Measurements from ENCODE around the gene DMBT1. TPM values are rescaled to one million over a fixed set of nuclear protein-coding genes. Genes with fewer than 3 reads are reported as not detected.

The DMBT1 gene
- total RNA-seq (2014; rRNA removed; shearing (Covaris generic)) = 0.10 TPM in 1 of 2 replicates, not detected in the other

- DNase-seq (ENCODE audit: low spot score) = no peak
Measured at GRCh38 chr10:122560279-122560804, at the start of gene DMBT1. DMBT1 (plus strand) TSS chr10:122560754; CDS start chr10:122560771, 17 bp downstream.

GRCh38 chr10:122513053-122513452, 47.5 kb upstream of the DMBT1 start:
- DNase-seq (ENCODE audit: low spot score) = no peak

- DNase-seq (ENCODE audit: low spot score) = no peak
Measured at GRCh38 chr10:122514045-122514840, 46.3 kb upstream of the DMBT1 start.

- no peak for DNase-seq (ENCODE audit: low spot score)
Measured at GRCh38 chr10:122515022-122515424, 45.5 kb upstream of the DMBT1 start.

- no peak for DNase-seq (ENCODE audit: low spot score)
Measured at GRCh38 chr10:122515588-122516231, 44.8 kb upstream of the DMBT1 start.

- no peak for DNase-seq (ENCODE audit: low spot score)
Measured at GRCh38 chr10:122516734-122517133, 43.8 kb upstream of the DMBT1 start.

- no peak for DNase-seq (ENCODE audit: low spot score)
Measured at GRCh38 chr10:122519144-122519543, 41.4 kb upstream of the DMBT1 start.

GRCh38 chr10:122519873-122520272, 40.7 kb upstream of the DMBT1 start:
- DNase-seq (ENCODE audit: low spot score) = no peak

GRCh38 chr10:122521011-122521410, 39.5 kb upstream of the DMBT1 start:
- DNase-seq (ENCODE audit: low spot score) = no peak

- DNase-seq (ENCODE audit: low spot score) = no peak
Measured at GRCh38 chr10:122524811-122525210, 35.7 kb upstream of the DMBT1 start.

GRCh38 chr10:122525788-122526187, 34.8 kb upstream of the DMBT1 start:
- no peak for DNase-seq (ENCODE audit: low spot score)

GRCh38 chr10:122526892-122527291, 33.7 kb upstream of the DMBT1 start:
- DNase-seq (ENCODE audit: low spot score) = no peak

GRCh38 chr10:122530177-122530576, 30.4 kb upstream of the DMBT1 start:
- DNase-seq (ENCODE audit: low spot score) = no peak

GRCh38 chr10:122531261-122531660, 29.3 kb upstream of the DMBT1 start:
- DNase-seq (ENCODE audit: low spot score) = no peak

GRCh38 chr10:122531939-122532338, 28.6 kb upstream of the DMBT1 start:
- no peak for DNase-seq (ENCODE audit: low spot score)

GRCh38 chr10:122532601-122533296, 27.8 kb upstream of the DMBT1 start:
- no peak for DNase-seq (ENCODE audit: low spot score)

GRCh38 chr10:122537545-122537944, 23.0 kb upstream of the DMBT1 start:
- no peak for DNase-seq (ENCODE audit: low spot score)

GRCh38 chr10:122541541-122542002, 19.0 kb upstream of the DMBT1 start:
- DNase-seq (ENCODE audit: low spot score) = no peak

- no peak for DNase-seq (ENCODE audit: low spot score)
Measured at GRCh38 chr10:122543676-122544445, 16.7 kb upstream of the DMBT1 start.

GRCh38 chr10:122544493-122544892, 16.1 kb upstream of the DMBT1 start:
- no peak for DNase-seq (ENCODE audit: low spot score)

GRCh38 chr10:122546242-122546641, 14.3 kb upstream of the DMBT1 start:
- no peak for DNase-seq (ENCODE audit: low spot score)

All from H4 (cell line).